Activated T-helper 2 cell treated with anti-CD3 and anti-CD28 coated beads, Interferon-gamma antibody, Interleukin-2, Interleukin-4, amounts not matched to agents 10 μg/mL and 5 μg/mL and 100 μg/mL, durations not matched to agents 14 hours and 24 hours and 36 hours (primary cell): ENCODE data around the gene MEAK7. TPM values are rescaled to one million over a fixed set of nuclear protein-coding genes. Genes with fewer than 3 reads are reported as not detected.

ENCODE experiments used
- DNase-seq: peaks from one replicate; pipeline ENCODE4 v3.0.0; 2021; ENCODE audit warnings: low spot score
- H3K27ac Mint-ChIP-seq: one replicate; pipeline ENCODE4 v1.8.0; 2021; ENCODE audit warnings: mixed read lengths
- H3K27me3 Mint-ChIP-seq: one replicate; pipeline ENCODE4 v1.8.0; 2021; ENCODE audit warnings: low read depth, mixed read lengths
- H3K36me3 Mint-ChIP-seq: one replicate; pipeline ENCODE4 v1.8.0; 2021; ENCODE audit warnings: low read depth, mixed read lengths
- H3K4me1 Mint-ChIP-seq: one replicate; pipeline ENCODE4 v1.8.0; 2021; ENCODE audit warnings: low read depth, mixed read lengths
- H3K4me3 Mint-ChIP-seq: one replicate; pipeline ENCODE4 v1.8.0; 2021; ENCODE audit warnings: low read depth, mild to moderate bottlenecking, moderate library complexity, mixed read lengths
- H3K9me3 Mint-ChIP-seq: one replicate; pipeline ENCODE4 v1.8.0; 2021; ENCODE audit warnings: mixed read lengths
- intact Hi-C: fragments of 100-400 bp; cut with micrococcal nuclease; formaldehyde crosslinking; loops from one replicate; pipeline ENCODE4 v1.15.1; 2023
- total RNA-seq: library from RNA; stranded (reverse); gene quantifications from 2 replicates; pipeline ENCODE4 v1.2.3, GENCODE V29; 2022

MEAK7 gene
- total RNA-seq, 1 donor from 2014 or later, result 15.4 TPM

- H3K9me3 Mint-ChIP-seq, result no peaks in the 10 kb centered on the region
- no peaks in the 10 kb centered on the region for H3K27me3 Mint-ChIP-seq
- no peak overlapping the region for H3K27ac Mint-ChIP-seq
- H3K36me3 Mint-ChIP-seq, result peaks cover 11% of the 10 kb centered on the region
- peak overlapping the region; percentile 56 for H3K4me3 Mint-ChIP-seq
- intact Hi-C loops, result loop anchor here (10.0 kb wide), 1 partner anchor 419 kb away; no protein-coding TSS in a partner anchor
- no peak for DNase-seq
- peaks cover 38% of the 10 kb centered on the region for H3K4me1 Mint-ChIP-seq
Measured at GRCh38 chr16:84503751-84504395, 586 bp downstream of the MEAK7 start.

GRCh38 chr16:84502581-84502980 lies 1.9 kb downstream of the MEAK7 start:
- no peaks in the 10 kb centered on the region for H3K9me3 Mint-ChIP-seq
- H3K4me1 Mint-ChIP-seq, result peaks cover 26% of the 10 kb centered on the region
- H3K36me3 Mint-ChIP-seq, result peaks cover 17% of the 10 kb centered on the region
- no peak overlapping the region for H3K4me3 Mint-ChIP-seq
- no peaks in the 10 kb centered on the region for H3K27me3 Mint-ChIP-seq
- no peak overlapping the region for H3K27ac Mint-ChIP-seq
- intact Hi-C loops, result loop anchor here (10.0 kb wide), 1 partner anchor 418 kb away; no protein-coding TSS in a partner anchor
- no peak for DNase-seq

DNA sequence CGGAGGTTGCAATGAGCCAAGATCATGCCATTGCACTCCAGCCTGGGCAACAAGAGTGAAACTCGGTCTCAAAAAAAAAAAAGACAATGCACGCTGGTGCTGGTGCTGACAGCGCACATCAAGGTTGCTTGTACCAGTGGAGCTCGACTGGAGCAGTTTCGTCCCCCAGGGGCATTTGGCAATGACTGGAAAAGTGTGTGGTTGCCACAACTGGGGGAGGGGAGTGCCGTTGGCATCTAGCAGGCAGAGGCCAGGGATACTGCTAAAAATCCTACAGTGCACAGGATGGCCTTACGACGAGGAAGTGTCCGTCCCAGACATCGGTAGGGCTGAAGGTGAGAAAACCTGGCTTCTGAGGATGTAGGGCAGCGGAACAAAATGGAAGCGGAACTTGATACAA lies 2.4 kb downstream of the MEAK7 start:
- no peak overlapping the region for H3K27ac Mint-ChIP-seq
- H3K4me1 Mint-ChIP-seq, result peaks cover 22% of the 10 kb centered on the region
- H3K9me3 Mint-ChIP-seq, result no peaks in the 10 kb centered on the region
- intact Hi-C loops, result loop anchor here (10.0 kb wide), 1 partner anchor 417 kb away; no protein-coding TSS in a partner anchor
- no peaks in the 10 kb centered on the region for H3K27me3 Mint-ChIP-seq
- peaks cover 20% of the 10 kb centered on the region for H3K36me3 Mint-ChIP-seq
- no peak overlapping the region for H3K4me3 Mint-ChIP-seq
- no peak for DNase-seq

GRCh38 chr16:84501077-84501735 lies 3.3 kb downstream of the MEAK7 start:
- no peak overlapping the region for H3K4me3 Mint-ChIP-seq
- H3K27ac Mint-ChIP-seq, result no peak overlapping the region
- H3K9me3 Mint-ChIP-seq, result no peaks in the 10 kb centered on the region
- no peak for DNase-seq
- H3K27me3 Mint-ChIP-seq, result no peaks in the 10 kb centered on the region
- peaks cover 17% of the 10 kb centered on the region for H3K4me1 Mint-ChIP-seq
- peaks cover 28% of the 10 kb centered on the region for H3K36me3 Mint-ChIP-seq
- intact Hi-C loops, result loop anchor here (10.0 kb wide), 1 partner anchor 416 kb away; no protein-coding TSS in a partner anchor

GRCh38 chr16:84500531-84500930 lies 3.9 kb downstream of the MEAK7 start:
- Mint-ChIP-seq H3K36me3 (peaks cover 34% of the 10 kb centered on the region), H3K9me3 (no peaks in the 10 kb centered on the region), H3K27ac (no peak overlapping the region), H3K4me1 (peaks cover 12% of the 10 kb centered on the region), H3K27me3 (no peaks in the 10 kb centered on the region), H3K4me3 (no peak overlapping the region)
- DNase-seq, result no peak
- intact Hi-C loops, result loop anchor here (10.0 kb wide), 1 partner anchor 416 kb away; no protein-coding TSS in a partner anchor

DNA sequence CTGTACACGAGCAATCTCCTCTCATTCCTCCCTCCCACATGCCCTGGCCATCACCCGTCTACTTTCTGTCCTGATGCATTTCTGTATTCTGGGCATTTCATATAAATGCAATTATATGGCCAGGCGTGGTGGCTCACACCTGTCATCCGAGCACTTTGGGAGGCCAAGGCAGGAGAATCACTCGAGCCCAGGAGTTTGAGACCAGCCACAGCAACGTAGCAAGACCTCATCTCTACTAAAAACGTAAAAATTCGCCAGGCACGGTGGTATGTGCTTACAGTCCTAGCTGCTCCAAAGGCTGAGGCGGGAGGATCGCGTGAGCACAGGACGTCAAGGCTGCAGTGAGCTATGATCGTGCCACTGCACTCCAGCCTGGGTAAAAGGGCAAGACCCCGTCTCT lies 4.8 kb downstream of the MEAK7 start:
- Mint-ChIP-seq H3K36me3 (peaks cover 43% of the 10 kb centered on the region), H3K27me3 (no peaks in the 10 kb centered on the region), H3K9me3 (peaks cover 1% of the 10 kb centered on the region), H3K27ac (no peak overlapping the region), H3K4me3 (no peak overlapping the region), H3K4me1 (peaks cover 4% of the 10 kb centered on the region)
- no peak for DNase-seq
- intact Hi-C loops, result loop anchor here (10.0 kb wide), 1 partner anchor 415 kb away; no protein-coding TSS in a partner anchor

- Mint-ChIP-seq H3K4me3 (no peak overlapping the region), H3K9me3 (peaks cover 7% of the 10 kb centered on the region), H3K27me3 (no peaks in the 10 kb centered on the region), H3K36me3 (peaks cover 49% of the 10 kb centered on the region), H3K27ac (no peak overlapping the region), H3K4me1 (peaks cover 3% of the 10 kb centered on the region)
- no peak for DNase-seq
- intact Hi-C loops, result no loop called here
Measured at GRCh38 chr16:84498859-84499620, 5.4 kb downstream of the MEAK7 start.

DNA sequence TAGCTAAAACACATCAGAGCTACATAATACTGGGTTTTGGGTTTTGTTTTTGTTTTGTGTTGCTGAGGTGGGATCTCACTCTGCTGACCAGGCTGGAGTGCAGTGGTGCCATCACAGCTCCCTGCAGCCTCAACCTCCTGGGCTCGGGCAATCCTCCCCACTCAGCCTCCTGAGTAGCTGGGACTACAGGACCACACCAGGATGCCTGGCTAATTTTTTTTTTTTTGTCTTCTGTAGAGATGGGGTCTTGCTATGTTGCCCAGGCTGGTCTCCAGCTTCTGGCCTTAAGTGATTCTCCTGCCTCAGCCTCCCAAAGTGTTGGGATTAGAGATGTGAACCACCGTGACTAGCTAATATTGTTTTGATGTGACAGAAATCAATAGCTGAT lies 6.2 kb downstream of the MEAK7 start:
- H3K9me3 Mint-ChIP-seq, result peaks cover 9% of the 10 kb centered on the region
- intact Hi-C loops, result no loop called here
- no peaks in the 10 kb centered on the region for H3K4me1 Mint-ChIP-seq
- no peaks in the 10 kb centered on the region for H3K27me3 Mint-ChIP-seq
- H3K4me3 Mint-ChIP-seq, result no peak overlapping the region
- DNase-seq, result no peak
- H3K27ac Mint-ChIP-seq, result no peak overlapping the region
- H3K36me3 Mint-ChIP-seq, result peaks cover 58% of the 10 kb centered on the region

DNA sequence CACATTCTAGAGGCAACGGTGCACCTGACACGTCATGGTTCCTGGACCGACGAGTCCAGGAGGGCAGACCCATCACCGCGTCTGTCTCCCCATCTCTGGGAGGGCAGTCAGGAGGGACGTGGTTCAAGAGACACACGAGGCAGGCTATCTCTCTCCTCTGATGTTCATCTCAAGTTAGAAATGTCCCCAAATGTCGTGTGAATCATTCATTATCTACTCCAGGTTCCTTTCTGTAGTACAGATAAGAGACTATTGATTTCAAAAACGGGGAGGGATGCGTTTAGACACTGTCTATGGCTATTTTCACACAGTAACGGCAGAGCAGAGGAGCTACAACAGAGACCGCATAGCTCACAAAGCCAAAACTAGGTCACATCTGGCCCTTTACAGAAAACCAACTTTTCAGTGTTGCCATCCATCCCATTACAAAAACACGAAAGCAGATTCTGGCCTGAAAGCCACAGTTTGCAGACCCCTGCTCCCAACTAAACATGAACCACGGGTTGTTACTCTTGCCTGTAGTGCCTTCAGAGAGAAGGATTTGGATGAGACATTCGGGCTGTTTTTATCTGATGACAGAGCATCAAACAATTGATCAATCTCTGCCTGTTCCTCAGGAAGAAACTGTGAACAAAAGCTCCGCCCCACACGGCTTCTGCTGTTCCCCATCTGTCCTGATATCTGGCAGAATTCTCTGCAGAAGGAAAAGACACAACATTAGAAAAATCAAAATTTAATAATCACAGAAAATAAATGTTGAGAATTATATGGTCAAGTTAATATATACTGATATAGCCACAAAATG lies 6.8 kb downstream of the MEAK7 start:
- intact Hi-C loops, result no loop called here
- no peaks in the 10 kb centered on the region for H3K4me1 Mint-ChIP-seq
- H3K9me3 Mint-ChIP-seq, result peaks cover 14% of the 10 kb centered on the region
- H3K27ac Mint-ChIP-seq, result no peak overlapping the region
- no peak overlapping the region for H3K4me3 Mint-ChIP-seq
- H3K27me3 Mint-ChIP-seq, result no peaks in the 10 kb centered on the region
- no peak for DNase-seq
- peaks cover 64% of the 10 kb centered on the region for H3K36me3 Mint-ChIP-seq

DNA sequence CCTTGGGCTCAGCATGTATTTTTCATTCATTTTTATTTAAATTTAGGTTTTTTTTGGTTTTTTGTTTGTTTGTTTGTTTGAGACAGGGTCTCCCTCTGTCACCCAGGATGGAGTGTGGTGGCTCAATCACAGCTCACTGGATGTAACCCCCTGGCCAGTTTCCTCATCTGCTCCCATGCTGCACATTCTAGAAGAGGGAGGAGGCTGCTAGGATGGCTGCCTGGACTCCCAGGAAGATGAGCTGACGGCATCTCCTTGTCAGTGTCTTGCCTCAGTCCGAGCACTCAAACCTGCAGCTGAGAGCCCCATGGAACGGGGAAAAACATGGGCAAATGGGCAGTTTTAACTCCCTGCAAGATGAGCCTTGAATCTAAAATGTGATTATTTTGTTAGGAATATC lies 7.5 kb downstream of the MEAK7 start:
- intact Hi-C loops, result no loop called here
- Mint-ChIP-seq H3K27me3 (no peaks in the 10 kb centered on the region), H3K4me1 (no peaks in the 10 kb centered on the region), H3K4me3 (no peak overlapping the region), H3K36me3 (peaks cover 64% of the 10 kb centered on the region), H3K27ac (no peak overlapping the region), H3K9me3 (peaks cover 14% of the 10 kb centered on the region)
- no peak for DNase-seq

DNA sequence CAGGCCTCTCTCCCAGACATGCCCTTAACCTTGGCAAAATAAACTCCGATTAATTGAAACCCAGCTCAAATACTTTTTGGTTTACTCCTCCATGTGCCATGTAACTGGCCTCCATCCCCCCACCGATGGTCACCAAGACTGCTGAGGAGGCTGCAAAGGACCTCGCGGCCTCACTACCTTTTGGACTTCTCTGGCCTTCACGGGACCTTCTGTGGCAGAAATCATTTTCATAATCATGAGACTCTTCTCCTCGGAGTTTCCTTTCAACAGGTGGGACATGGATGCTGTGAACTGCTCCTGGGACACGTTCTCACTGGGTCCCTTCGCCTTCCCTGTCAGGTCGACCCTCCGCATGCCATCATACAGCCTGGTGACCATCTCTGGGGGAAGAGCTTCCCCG lies 9.0 kb downstream of the MEAK7 start:
- Mint-ChIP-seq H3K4me3 (no peak overlapping the region), H3K36me3 (peaks cover 74% of the 10 kb centered on the region), H3K27me3 (no peaks in the 10 kb centered on the region), H3K9me3 (peaks cover 14% of the 10 kb centered on the region), H3K4me1 (no peaks in the 10 kb centered on the region), H3K27ac (no peak overlapping the region)
- intact Hi-C loops, result no loop called here
- DNase-seq, result no peak

GRCh38 chr16:84489131-84489530 lies 15.3 kb downstream of the MEAK7 start:
- H3K36me3 Mint-ChIP-seq, result peaks cover 63% of the 10 kb centered on the region
- no peaks in the 10 kb centered on the region for H3K27me3 Mint-ChIP-seq
- H3K4me1 Mint-ChIP-seq, result no peaks in the 10 kb centered on the region
- H3K4me3 Mint-ChIP-seq, result no peak overlapping the region
- intact Hi-C loops, result no loop called here
- H3K9me3 Mint-ChIP-seq, result peaks cover 8% of the 10 kb centered on the region
- DNase-seq, result no peak
- no peak overlapping the region for H3K27ac Mint-ChIP-seq
